K562 (cell line): ENCODE measurements around the gene CALU. TPM values are rescaled to one million over a fixed set of nuclear protein-coding genes. Genes with fewer than 3 reads are reported as not detected.

Source experiments
- ATAC-seq: fragments of 200-7000 bp; cut with Tn5 transposase; 3 replicates; pipeline ENCODE4 v1.9.1; 2020; ENCODE audit warnings: moderate library complexity
- BruUV-seq: library from RNA; stranded (reverse); fragments of 400-500 nt; replicated peaks from 2 replicates; lab custom pipeline; 2021; lab: Mats Ljungman, UMichigan
- CTCF ChIA-PET: fragments of 300-600 bp; formaldehyde crosslinking; extraction: SDS; loops from one replicate; lab custom pipeline; 2021; ENCODE audit warnings: low intra/inter-chr PET ratio; lab: Yijun Ruan, JAX
- POLR2A ChIA-PET: fragments of 300-600, 350-650 bp; sonication (Branson Sonifier 250); formaldehyde crosslinking; extraction: SDS; loops from one replicate; lab custom pipeline; 2021; ENCODE audit warnings: antibody characterized with exemption, inconsistent platforms; lab: Yijun Ruan, JAX
- DNase-seq, 4 experiments: peaks; one replicate each; pipeline versions ENCODE4 v3.0.0 to v3.0.0-alpha.2; 2011 to 2018; ENCODE audit warnings: low spot score in 3 of 4, mixed read lengths in 3 of 4; ENCODE audit errors: extremely low read depth in 1 of 4
- FAIRE-seq: peaks from 2 replicates; lab custom pipeline; 2011; peaks lifted over from hg19 to GRCh38; lab: Jason Lieb, UNC
- H2AFZ ChIP-seq: 2 replicates; pipeline ENCODE4 v1.6.0; 2011; ENCODE audit warnings: low read depth, low read length, control low read depth, inconsistent platforms
- H3K27ac ChIP-seq: fragments of 200-600 bp; 3 replicates; pipeline ENCODE4 v1.8.0; 2011; ENCODE audit warnings: low read depth, mild to moderate bottlenecking, control low read depth, inconsistent platforms, low read length, moderate library complexity, mixed read lengths; ENCODE audit errors: extremely low read depth
- H3K27me3 ChIP-seq, 2 experiments: fragments of 300-600 bp in 1 of 2; 2 replicates in 1 of 2; 3 replicates in 1 of 2; pipeline versions ENCODE4 v1.6.0 to v1.8.0; 2011; ENCODE audit warnings: inconsistent platforms in 2 of 2, low read length in 2 of 2, mild to moderate bottlenecking in 1 of 2, mixed read lengths in 1 of 2, moderate library complexity in 1 of 2; ENCODE audit not compliant: control insufficient read depth in 2 of 2, insufficient read depth in 2 of 2
- H3K36me3 ChIP-seq: fragments of 300-600 bp; 3 replicates; pipeline ENCODE4 v1.8.0; 2011; ENCODE audit warnings: mild to moderate bottlenecking, low read length, inconsistent platforms; ENCODE audit not compliant: control insufficient read depth, insufficient read depth
- H3K4me1 ChIP-seq, 2 experiments: fragments of 200-600 bp in 1 of 2; replicated peaks in 1 of 2; 2 replicates in 1 of 2; 3 replicates in 1 of 2; pipeline versions ENCODE4 v1.5.1 to v1.8.0; 2011; ENCODE audit warnings: inconsistent platforms in 2 of 2, low read length in 2 of 2, mild to moderate bottlenecking in 1 of 2, mixed read lengths in 1 of 2, moderate library complexity in 1 of 2; ENCODE audit not compliant: control insufficient read depth in 2 of 2, insufficient read depth in 2 of 2
- H3K4me2 ChIP-seq: 2 replicates; pipeline ENCODE4 v1.6.1; 2011; ENCODE audit warnings: low read length, control low read depth, inconsistent platforms, mixed read lengths; ENCODE audit not compliant: insufficient read depth
- H3K4me3 ChIP-seq: fragments of 200-600 bp; sonication (generic), shearing (Covaris generic); 2 replicates; pipeline ENCODE4 v1.5.1; 2016; ENCODE audit warnings: control low read depth, inconsistent platforms
- H3K79me2 ChIP-seq: fragments of 200-600 bp; 3 replicates; pipeline ENCODE4 v1.8.0; 2011; ENCODE audit warnings: low read length, inconsistent platforms; ENCODE audit not compliant: control insufficient read depth, insufficient read depth
- H3K9ac ChIP-seq, 2 experiments: 2 replicates each; pipeline versions ENCODE4 v1.6.0 to v1.6.1; 2011; ENCODE audit warnings: low read depth in 2 of 2, low read length in 2 of 2, control low read depth in 1 of 2, inconsistent platforms in 1 of 2, mild to moderate bottlenecking in 1 of 2, mixed read lengths in 1 of 2; ENCODE audit not compliant: insufficient read depth in 1 of 2
- H3K9me1 ChIP-seq: one replicate; pipeline ENCODE4 v1.6.0; 2011; ENCODE audit warnings: inconsistent platforms, mild to moderate bottlenecking, low read length, moderate library complexity; ENCODE audit not compliant: control insufficient read depth, insufficient read depth
- H3K9me3 ChIP-seq: replicated peaks from 2 replicates; pipeline ENCODE4 v1.5.1; 2011; ENCODE audit warnings: low read depth, low read length, inconsistent platforms; ENCODE audit not compliant: control insufficient read depth, insufficient read depth
- H4K20me1 ChIP-seq: replicated peaks from 2 replicates; pipeline ENCODE4 v1.6.1; 2011; ENCODE audit warnings: low read length, inconsistent platforms, mixed read lengths; ENCODE audit not compliant: control insufficient read depth, insufficient read depth
- MEIS2 ChIP-seq: fragments of 450-650 bp; IDR thresholded peaks from 2 replicates; pipeline ENCODE4 v1.6.1; 2014; ENCODE audit warnings: mild to moderate bottlenecking; ENCODE audit not compliant: partially characterized antibody
- SPI1 ChIP-seq: IDR thresholded peaks from 2 replicates; pipeline ENCODE4 v1.6.1; 2011; ENCODE audit warnings: low read depth, low read length, control low read depth, borderline replicate concordance
- ZNF140 ChIP-seq: fragments of 250-450 bp; sonication (Bioruptor Pico); IDR thresholded peaks from 2 replicates; pipeline ENCODE4 v1.8.0; 2021; ENCODE audit warnings: moderate library complexity, mild to moderate bottlenecking, inconsistent platforms
- WGBS: fragments of 100-300 bp; shearing (Covaris generic); methylation state at CpG from one replicate; pipeline ENCODE4 v1.1.6; 2016; ENCODE audit warnings: low coverage, mixed read lengths; ENCODE audit not compliant: insufficient coverage; ENCODE audit errors: missing lambda C conversion rate; 5-methylcytosine and 5-hydroxymethylcytosine counted together
- in situ Hi-C: fragments of 300-500 bp; cut with MboI; formaldehyde crosslinking; loops from 4 replicates; pipeline ENCODE4 v1.15.0; 2018; ENCODE audit warnings: inconsistent platforms, mixed read lengths
- intact Hi-C: fragments of 100-400 bp; cut with micrococcal nuclease; formaldehyde crosslinking; loops from 2 replicates; pipeline ENCODE4 v1.14.2; 2022
- polyA plus RNA-seq, 8 experiments: library from polyadenylated mRNA; depleted of rRNA in 4 of 8; stranded (reverse) in 5 of 8; unstranded in 3 of 8; fragments of >200 nt; fragmentation: Nextera tagmentation in 2 of 8; fragmentation: Illumina TruSeq in 1 of 8; extraction: Ambion mirVana in 2 of 8; extraction: Trizol in 1 of 8; gene quantifications; 2 replicates each; pipeline versions ENCODE4 v1.2.1 to v1.2.3, GENCODE V29; 2011 to 2014; ENCODE audit warnings: inconsistent platforms in 1 of 8, missing spikeins in 1 of 8
- total RNA-seq, 7 experiments: library from RNA; depleted of rRNA in 6 of 7; stranded (reverse); fragments of >200 nt in 6 of 7; fragmentation: Illumina TruSeq in 2 of 7; extraction: Trizol in 2 of 7; gene quantifications; 2 replicates each; pipeline versions ENCODE4 v1.2.1 to v1.2.3, GENCODE V29; 2011 to 2021; ENCODE audit warnings: low replicate concordance in 1 of 7

The CALU gene
- total and polyA plus RNA-seq, 9 of the 15 experiments (the other 6 are each of a cell fraction or from before 2014, with no cell fraction given): 166 to 286 (median 215) TPM

DNA sequence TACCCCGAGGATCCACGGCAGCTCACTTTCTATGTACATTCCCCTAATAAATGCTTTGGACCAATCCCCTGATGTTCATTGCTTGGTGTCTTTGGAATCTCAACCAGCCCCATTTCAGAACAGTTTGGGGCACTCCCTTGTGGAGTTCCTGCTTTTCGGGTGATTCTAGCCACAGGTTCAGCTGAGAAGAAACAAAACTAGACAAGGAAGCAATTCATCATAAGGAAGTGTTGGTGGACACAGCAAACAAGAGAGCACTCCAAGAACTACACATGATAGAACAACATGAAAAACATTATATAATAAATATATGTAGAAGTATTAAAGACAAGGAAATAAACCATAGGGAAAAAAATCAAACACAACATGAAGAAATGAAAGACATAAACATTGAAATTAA, 46.6 kb downstream of the CALU start:
- Histone ChIP-seq H3K9me3 (no peaks in the 10 kb centered on the region), H3K27me3 (no peaks in the 10 kb centered on the region; a peak in 1 of 5 replicates), H3K36me3 (no peaks in the 10 kb centered on the region), H3K9me1 (no peaks in the 10 kb centered on the region), H2AFZ (peak overlapping the region; percentile 56), H3K4me1 (peaks cover 16 to 18% of the 10 kb centered on the region in 2 experiments; a peak in 4 of 5 replicates), H3K9ac (no peak overlapping the region), H3K4me2 (peak overlapping the region; percentile 15; the same call in 1 of the 2 replicates)
- intact Hi-C loops: no loop called here
- TF ChIP-seq SPI1 (peak; percentile 41; the same call in 1 of the 2 replicates), ZNF140 (CRISPR knock-in tag) (no peak), MEIS2 (peak; percentile 24)
- TF ChIP-seq, all 486 proteins: peak for 2
- Histone ChIP-seq H4K20me1 (no peaks in the 10 kb centered on the region), H3K79me2 (no peaks in the 10 kb centered on the region), H3K27ac (no peak overlapping the region), H3K4me3 (no peak overlapping the region)
- BruUV-seq: no TSS peak
- FAIRE-seq (no peak), DNase-seq (no peak), ATAC-seq (no peak)
- ChIA-PET POLR2A (interaction anchor here (0.6 to 2.4 kb wide), 11 partner anchors 7 to 456 kb away, joined by 3 to 7 read pairs (median 3); partner anchors contain the start of gene OPN1SW), CTCF (no interaction called here)
- in situ Hi-C loops: no loop called here
- WGBS: 58% methylated on average over 3 of the region's 3 CpGs
